ENCODE data around the gene PRG3. TPM values are rescaled to one million over a fixed set of nuclear protein-coding genes. Genes with fewer than 3 reads are reported as not detected.

Gene PRG3
- total and polyA plus RNA-seq, 2 donors (not counting 3 experiments of a cell fraction or from before 2014, with no cell fraction given): not detected

DNA sequence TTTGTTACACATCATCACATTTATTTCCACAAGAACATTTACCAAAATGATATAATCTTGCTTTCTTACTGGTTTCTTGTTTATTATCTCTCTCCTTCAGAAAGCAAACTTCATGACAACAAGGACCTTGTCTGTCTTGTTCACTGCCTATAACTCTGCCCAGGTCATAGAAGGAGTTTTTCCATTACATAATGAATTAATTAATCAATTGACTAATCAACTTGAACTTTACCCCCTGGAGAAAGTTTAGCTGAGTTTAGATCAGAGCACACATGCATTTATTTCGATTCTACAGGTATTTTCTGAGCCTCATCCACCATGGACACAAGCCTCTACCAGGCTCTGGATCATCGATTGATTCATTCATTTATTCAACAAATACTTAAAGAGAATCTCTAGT, 15.8 kb upstream of the PRG3 start:
- Histone ChIP-seq H3K36me3 (ENCODE audit: control insufficient read depth in 2 of 2, extremely low read depth in 1 of 2, insufficient read depth in 2 of 2, low read length in 2 of 2) (no peaks in the 10 kb centered on the region), H4K20me1 (replicated peaks; ENCODE audit: control insufficient read depth, extremely low read depth, insufficient read depth, low read length) (no peaks in the 10 kb centered on the region), H2AFZ (ENCODE audit: low read depth, low read length) (no peak overlapping the region), H3K79me2 (ENCODE audit: control insufficient read depth, insufficient read depth, low read length) (no peaks in the 10 kb centered on the region), H3K27ac (ENCODE audit: insufficient read depth, low read depth, low read length) (no peak overlapping the region), H3K9ac (replicated peaks; ENCODE audit: extremely low read depth, insufficient read depth, low read length) (no peak overlapping the region), H3K4me2 (ENCODE audit: insufficient read depth, low read length) (no peak overlapping the region), H3K9me3 (replicated peaks; ENCODE audit: control insufficient read depth, insufficient read depth, low read length) (no peaks in the 10 kb centered on the region), H3K4me3 (replicated peaks in 1 of 3; ENCODE audit: insufficient read depth in 1 of 3, low read depth in 1 of 3, low read length in 3 of 3) (no peak overlapping the region), H3K9me1 (replicated peaks; ENCODE audit: control insufficient read depth, extremely low read depth, insufficient read depth, low read length) (no peaks in the 10 kb centered on the region), H3K27me3 (ENCODE audit: control insufficient read depth in 2 of 2, insufficient read depth in 2 of 2, low read length in 2 of 2) (peaks cover 0 to 12% of the 10 kb centered on the region in 2 experiments), H3K4me1 (ENCODE audit: control insufficient read depth, extremely low read depth, insufficient read depth, low read length) (peaks cover 7% of the 10 kb centered on the region)
- intact Hi-C loops (cut with micrococcal nuclease) (no loop called here), dilution Hi-C loops (cut with MboI; ENCODE audit: extremely low pct_ligation_motif_present, low sequenced_read_pairs) (no loop called here)
- TF ChIP-seq POLR2AphosphoS5 (IDR thresholded peaks at IDR 0.05; ENCODE audit: insufficient read depth, low read depth, low read length): no peak
- TF ChIP-seq GATA2 (IDR thresholded peaks at IDR 0.05; ENCODE audit: insufficient read depth, insufficient read length, low read depth, low read length): no peak
- TF ChIP-seq, protein P1, sequence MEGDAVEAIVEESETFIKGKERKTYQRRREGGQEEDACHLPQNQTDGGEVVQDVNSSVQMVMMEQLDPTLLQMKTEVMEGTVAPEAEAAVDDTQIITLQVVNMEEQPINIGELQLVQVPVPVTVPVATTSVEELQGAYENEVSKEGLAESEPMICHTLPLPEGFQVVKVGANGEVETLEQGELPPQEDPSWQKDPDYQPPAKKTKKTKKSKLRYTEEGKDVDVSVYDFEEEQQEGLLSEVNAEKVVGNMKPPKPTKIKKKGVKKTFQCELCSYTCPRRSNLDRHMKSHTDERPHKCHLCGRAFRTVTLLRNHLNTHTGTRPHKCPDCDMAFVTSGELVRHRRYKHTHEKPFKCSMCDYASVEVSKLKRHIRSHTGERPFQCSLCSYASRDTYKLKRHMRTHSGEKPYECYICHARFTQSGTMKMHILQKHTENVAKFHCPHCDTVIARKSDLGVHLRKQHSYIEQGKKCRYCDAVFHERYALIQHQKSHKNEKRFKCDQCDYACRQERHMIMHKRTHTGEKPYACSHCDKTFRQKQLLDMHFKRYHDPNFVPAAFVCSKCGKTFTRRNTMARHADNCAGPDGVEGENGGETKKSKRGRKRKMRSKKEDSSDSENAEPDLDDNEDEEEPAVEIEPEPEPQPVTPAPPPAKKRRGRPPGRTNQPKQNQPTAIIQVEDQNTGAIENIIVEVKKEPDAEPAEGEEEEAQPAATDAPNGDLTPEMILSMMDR (IDR thresholded peaks at IDR 0.05; ENCODE audit: extremely low read depth in 1 of 2, insufficient read depth in 1 of 2, low read depth in 1 of 2, low read length in 2 of 2): no peak
- no peak for TF ChIP-seq FOS (IDR thresholded peaks at IDR 0.05; ENCODE audit: borderline replicate concordance, insufficient read depth, low read length)
- TF ChIP-seq MYC (IDR thresholded peaks at IDR 0.05; ENCODE audit: low read depth, low read length): no peak
- no peak for TF ChIP-seq JUN (IDR thresholded peaks at IDR 0.05; ENCODE audit: borderline replicate concordance, insufficient read depth, insufficient read length, low read depth)
- TF ChIP-seq POLR2A (IDR thresholded peaks at IDR 0.05; ENCODE audit: low read depth, low read length): no peak
- TF ChIP-seq, protein P2, sequence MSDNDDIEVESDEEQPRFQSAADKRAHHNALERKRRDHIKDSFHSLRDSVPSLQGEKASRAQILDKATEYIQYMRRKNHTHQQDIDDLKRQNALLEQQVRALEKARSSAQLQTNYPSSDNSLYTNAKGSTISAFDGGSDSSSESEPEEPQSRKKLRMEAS (IDR thresholded peaks at IDR 0.05; ENCODE audit: insufficient read depth, insufficient read length): no peak
- TF ChIP-seq EZH2 (IDR thresholded peaks at IDR 0.05; ENCODE audit: borderline replicate concordance, low read depth, low read length, severe bottlenecking): no peak
- FAIRE-seq (no peak), DNase-seq (ENCODE audit: low read depth, low spot score) (no peak)
- ChIA-PET CTCF (no interaction called here), POLR2A (no interaction called here)
- BruUV-seq (replicated peaks): no TSS peak

Data from endothelial cell of umbilical vein (primary cell).